Smooth muscle cell (in vitro differentiated cells): ENCODE results near the gene LDHAL6B. TPM values are rescaled to one million over a fixed set of nuclear protein-coding genes. Genes with fewer than 3 reads are reported as not detected.

Source experiments
- DNase-seq: peaks from one replicate; lab custom pipeline; 2025; ENCODE audit not compliant: unreplicated experiment; lab: John Stamatoyannopoulos, UW
- H2AFZ ChIP-seq: fragments of 200-600 bp; sonication (generic); 2 replicates; pipeline ENCODE4 v1.6.0; 2016; ENCODE audit warnings: antibody characterized with exemption, low read depth, mild to moderate bottlenecking
- H3F3A ChIP-seq: fragments of 200-600 bp; sonication (generic); 2 replicates; pipeline ENCODE4 v1.6.0; 2017; ENCODE audit warnings: antibody characterized with exemption, low read depth
- H3K27ac ChIP-seq: fragments of 200-600 bp; sonication (generic); 2 replicates; pipeline ENCODE4 v1.5.1; 2016; ENCODE audit warnings: low read depth, mild to moderate bottlenecking
- H3K27me3 ChIP-seq: fragments of 200-600 bp; sonication (generic); 2 replicates; pipeline ENCODE4 v1.6.1; 2016; ENCODE audit warnings: low read depth, mild to moderate bottlenecking
- H3K36me3 ChIP-seq: fragments of 200-600 bp; sonication (generic); 2 replicates; pipeline ENCODE4 v1.5.1; 2016; ENCODE audit warnings: low read depth
- H3K4me1 ChIP-seq: fragments of 200-600 bp; sonication (generic); 2 replicates; pipeline ENCODE4 v1.5.1; 2016; ENCODE audit warnings: low read depth
- H3K4me2 ChIP-seq: fragments of 200-600 bp; sonication (generic); 2 replicates; pipeline ENCODE4 v1.6.0; 2016; ENCODE audit warnings: mild to moderate bottlenecking
- H3K4me3 ChIP-seq: fragments of 200-600 bp; sonication (generic); 2 replicates; pipeline ENCODE4 v1.5.1; 2016; ENCODE audit warnings: mild to moderate bottlenecking
- H3K79me2 ChIP-seq: fragments of 200-600 bp; sonication (generic); 2 replicates; pipeline ENCODE4 v1.6.0; 2016; ENCODE audit warnings: low read depth, mild to moderate bottlenecking
- H3K9ac ChIP-seq: fragments of 200-600 bp; sonication (generic); 2 replicates; pipeline ENCODE4 v1.6.0; 2016; ENCODE audit warnings: low read depth
- H3K9me3 ChIP-seq: fragments of 200-600 bp; sonication (generic); replicated peaks from 2 replicates; pipeline ENCODE4 v1.5.1; 2016; ENCODE audit warnings: low read depth
- H4K20me1 ChIP-seq: fragments of 200-600 bp; sonication (generic); 2 replicates; pipeline ENCODE4 v1.6.0; 2016; ENCODE audit warnings: low read depth
- CTCF ChIP-seq: fragments of 200-600 bp; sonication (generic); IDR thresholded peaks from 2 replicates; pipeline ENCODE4 v1.5.1; 2017; ENCODE audit warnings: borderline replicate concordance, mild to moderate bottlenecking, antibody characterized with exemption; ENCODE audit not compliant: insufficient read depth, poor library complexity, severe bottlenecking
- WGBS: methylation state at CpG from one replicate; pipeline ENCODE4 v1.1.7; 2016; ENCODE audit warnings: low lambda C conversion rate; 5-methylcytosine and 5-hydroxymethylcytosine counted together
- microRNA counts: library from miRNA; unstranded; fragments of <30 nt; microRNA quantifications from one replicate; lab custom pipeline; 2016
- microRNA-seq: library from miRNA; unstranded; fragments of <30 nt; microRNA quantifications from one replicate; pipeline ENCODE4, GENCODE V29; 2016; ENCODE audit warnings: borderline number of aligned reads
- polyA plus RNA-seq: library from polyadenylated mRNA; unstranded; fragments of >200 nt; fragmentation: Nextera tagmentation; extraction: Ambion mirVana; gene quantifications from 2 replicates; pipeline ENCODE4 v1.2.1, GENCODE V29; 2016
- small RNA-seq: library from RNA; depleted of rRNA; stranded (forward); fragments of <200 nt; gene quantifications from one replicate; pipeline ENCODE3, GENCODE V24; 2014
- total RNA-seq: library from RNA; depleted of rRNA; stranded (reverse); fragments of >200 nt; gene quantifications from 2 replicates; pipeline ENCODE4 v1.2.3, GENCODE V29; 2014

The LDHAL6B gene
- total and polyA plus RNA-seq, 2 experiments from 2014 or later, result not detected

- H3K4me3 ChIP-seq, result no peak overlapping the region
- no peaks in the 10 kb centered on the region for H3F3A ChIP-seq
- no peaks in the 10 kb centered on the region for H3K9me3 ChIP-seq
- H3K9ac ChIP-seq, result no peak overlapping the region
- H3K4me2 ChIP-seq, result no peak overlapping the region
- WGBS, result 79% methylated on average over 8 of the region's 8 CpGs
- peaks cover 6% of the 10 kb centered on the region for H3K36me3 ChIP-seq
- H3K27me3 ChIP-seq, result no peaks in the 10 kb centered on the region
- peaks cover 4% of the 10 kb centered on the region for H4K20me1 ChIP-seq
- H3K4me1 ChIP-seq, result peaks cover 8% of the 10 kb centered on the region
- no peak for TF ChIP-seq CTCF
- no peak for DNase-seq
- no peaks in the 10 kb centered on the region for H3K79me2 ChIP-seq
- H2AFZ ChIP-seq, result no peak overlapping the region
- no peak overlapping the region for H3K27ac ChIP-seq
These were observed 49.8 kb downstream of the LDHAL6B start for GRCh38 chr15:59256482-59256881.

- Histone ChIP-seq H3K4me2 (no peak overlapping the region), H3K36me3 (peaks cover 6% of the 10 kb centered on the region), H3K9me3 (no peaks in the 10 kb centered on the region), H3K9ac (no peak overlapping the region), H2AFZ (no peak overlapping the region), H3K79me2 (no peaks in the 10 kb centered on the region), H4K20me1 (no peaks in the 10 kb centered on the region), H3K4me3 (no peak overlapping the region), H3F3A (no peaks in the 10 kb centered on the region), H3K4me1 (peaks cover 8% of the 10 kb centered on the region), H3K27ac (no peak overlapping the region), H3K27me3 (no peaks in the 10 kb centered on the region)
- no peak for TF ChIP-seq CTCF
- WGBS, result 75% methylated on average over 4 of the region's 4 CpGs
- no peak for DNase-seq
These were observed 50.5 kb downstream of the LDHAL6B start for GRCh38 chr15:59257140-59257539.

MicroRNA genes within 50 kb of the gene (microRNA counts, 767-probe panel; counts per million panel counts)
- microRNA hsa-miR-2116-5p (lab: Ali Mortazavi, UCI), result 183 counts per million

Small RNA genes lying within 50 kb of the gene (microRNA-seq; reads per million reads assigned to microRNA genes)
- gene MIR2116, result 8.2 reads per million, percentile 8 among the genes with 10 or more reads in this experiment

Small RNA genes lying within 50 kb of the gene (small RNA-seq; reads per million reads assigned to genes)
- gene MIR2116, result 0.37 reads per million, percentile 11 among the genes with 10 or more reads in this experiment
- 0.08 reads per million for gene RNU4-80P

Other genes with a start within 250 kb of the LDHAL6B start
- 28.9 and 37.8 TPM in 2 replicates for gene RNF111, start 219.2 kb upstream of the LDHAL6B start, total RNA-seq
- gene RNF111, start 219.2 kb upstream of the LDHAL6B start, polyA plus RNA-seq, result 15.3 and 17.0 TPM in 2 replicates
- 13.7 and 15.6 TPM in 2 replicates for gene CCNB2, start 101.7 kb upstream of the LDHAL6B start, total RNA-seq
- 15.2 and 17.2 TPM in 2 replicates for gene CCNB2, start 101.7 kb upstream of the LDHAL6B start, polyA plus RNA-seq
- gene MYO1E, start 166.0 kb downstream of the LDHAL6B start, total RNA-seq, result 50.0 and 68.6 TPM in 2 replicates
- 54.5 and 69.6 TPM in 2 replicates for gene MYO1E, start 166.0 kb downstream of the LDHAL6B start, polyA plus RNA-seq
- gene FAM81A, start 231.3 kb downstream of the LDHAL6B start, total RNA-seq, result 0.04 and 0.67 TPM in 2 replicates
- 0.79 and 1.8 TPM in 2 replicates for gene FAM81A, start 231.3 kb downstream of the LDHAL6B start, polyA plus RNA-seq